Glomerular visceral epithelial cell (primary cell): ENCODE measurements around the gene SLC2A11.
A peak's percentile ranks its signal among the peaks of the same experiment; 100 is the strongest.
"Not testable (repeated sequence)": the region's sequence is repeated elsewhere in the genome, so short reads cannot be mapped to it uniquely, and the experiment has no call there.

Source experiments
- DNase-seq: peaks from one replicate; pipeline ENCODE4 v3.0.0-alpha.2; 2016; ENCODE audit errors: extremely low spot score

SLC2A11 gene

DNA sequence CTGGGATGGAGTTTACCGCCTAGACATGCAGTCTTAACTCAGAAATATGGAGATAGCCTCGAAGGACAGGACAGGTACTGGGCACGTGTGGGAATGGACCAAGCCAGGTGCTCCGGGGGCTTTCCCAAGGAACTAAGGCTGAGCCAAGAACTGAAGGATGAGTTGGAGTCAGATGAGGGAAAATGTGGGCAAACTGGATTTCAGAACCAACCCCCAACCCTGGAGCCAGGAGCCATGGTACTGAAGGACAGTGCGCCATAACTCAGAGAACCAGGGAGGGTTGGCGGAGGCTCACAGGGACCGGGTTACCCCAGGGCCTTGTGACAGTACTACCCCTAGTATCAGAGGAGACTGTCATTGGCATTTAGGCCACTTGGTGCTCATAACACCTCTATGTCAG is 34.1 kb downstream of the SLC2A11 start:
- DNase-seq: no peak

- DNase-seq: no peak
Measured at GRCh38 chr22:23892130-23892529, 34.5 kb downstream of the SLC2A11 start.

DNA sequence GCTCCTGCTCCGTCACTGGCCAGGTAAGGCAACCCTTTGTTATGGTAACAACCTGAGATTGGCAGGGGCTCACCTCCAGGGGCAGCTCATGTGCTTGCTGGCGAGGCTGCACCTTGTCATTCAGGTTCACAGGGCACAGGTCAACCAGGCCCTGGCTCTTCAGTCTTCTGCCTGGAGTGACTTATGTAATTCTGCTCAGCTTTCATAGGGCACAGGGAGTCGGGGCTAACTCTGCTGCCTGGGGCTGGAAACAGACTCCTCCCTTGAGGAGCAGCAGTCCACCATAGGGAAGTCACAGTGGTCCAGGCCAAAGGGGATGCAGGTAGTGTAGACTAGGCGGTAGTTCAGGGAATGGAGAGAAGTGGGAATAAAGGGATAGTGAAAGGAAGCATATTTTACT is 35.0 kb downstream of the SLC2A11 start:
- no peak for DNase-seq

GRCh38 chr22:23893121-23893944 is 35.7 kb downstream of the SLC2A11 start:
- no peak for DNase-seq

DNA sequence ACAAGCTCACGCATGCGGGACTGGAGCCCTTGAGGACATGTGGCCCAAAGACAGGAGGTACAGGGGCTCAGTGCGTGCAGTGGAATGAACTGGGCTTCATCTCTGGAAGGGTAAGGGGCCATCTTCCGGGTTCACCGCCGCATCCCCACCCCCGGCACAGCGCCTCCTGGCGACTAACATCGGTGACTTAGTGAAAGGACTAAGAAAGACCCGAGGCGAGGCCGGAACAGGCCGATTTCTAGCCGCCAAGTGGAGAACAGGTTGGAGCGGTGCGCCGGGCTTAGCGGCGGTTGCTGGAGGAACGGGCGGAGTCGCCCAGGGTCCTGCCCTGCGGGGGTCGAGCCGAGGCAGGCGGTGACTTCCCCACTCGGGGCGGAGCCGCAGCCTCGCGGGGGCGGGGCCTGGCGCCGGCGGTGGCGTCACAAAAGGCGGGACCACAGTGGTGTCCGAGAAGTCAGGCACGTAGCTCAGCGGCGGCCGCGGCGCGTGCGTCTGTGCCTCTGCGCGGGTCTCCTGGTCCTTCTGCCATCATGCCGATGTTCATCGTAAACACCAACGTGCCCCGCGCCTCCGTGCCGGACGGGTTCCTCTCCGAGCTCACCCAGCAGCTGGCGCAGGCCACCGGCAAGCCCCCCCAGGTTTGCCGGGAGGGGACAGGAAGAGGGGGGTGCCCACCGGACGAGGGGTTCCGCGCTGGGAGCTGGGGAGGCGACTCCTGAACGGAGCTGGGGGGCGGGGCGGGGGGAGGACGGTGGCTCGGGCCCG is 36.5 kb downstream of the SLC2A11 start, which contains the start of gene MIF:
Gene MIF, plus strand, starts transcription at position 439 of the 765 bp plus-strand sequence. Its CDS starts 92 bp downstream, at position 531.
- peak; percentile 94 for DNase-seq

- peak; percentile 83 for DNase-seq
Measured at GRCh38 chr22:23894710-23895598, 37.3 kb downstream of the SLC2A11 start.

DNA sequence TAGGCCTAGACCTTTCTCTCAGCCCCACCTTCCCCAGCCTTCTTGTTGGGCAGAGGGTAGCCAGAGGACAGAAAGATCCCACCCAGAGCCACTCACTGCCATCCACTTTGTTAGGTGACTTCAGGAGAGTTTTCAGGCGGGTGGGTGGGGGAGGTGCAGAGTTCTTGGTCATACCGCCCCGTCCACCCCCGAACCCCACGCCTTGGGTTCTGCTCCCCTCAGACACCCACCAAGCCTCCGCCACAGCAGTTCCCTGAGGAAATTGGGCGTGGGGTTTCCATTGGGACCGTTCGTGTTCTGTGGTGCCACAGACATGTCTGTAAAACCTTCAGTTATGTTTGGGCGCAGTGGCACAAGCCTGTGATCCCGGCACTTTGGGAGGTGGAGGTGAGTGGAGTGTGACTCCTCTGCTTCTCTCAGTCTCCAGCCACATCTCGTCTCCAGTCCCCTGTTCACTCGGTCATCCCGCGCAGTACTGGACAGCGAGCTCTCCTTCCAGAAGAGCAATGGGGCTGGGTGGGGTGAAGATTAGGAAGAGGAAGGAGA is 38.0 kb downstream of the SLC2A11 start:
- no peak for DNase-seq

GRCh38 chr22:23896166-23896522 is 38.5 kb downstream of the SLC2A11 start:
- DNase-seq: no peak

GRCh38 chr22:23896523-23897186 is 39.0 kb downstream of the SLC2A11 start:
- DNase-seq: no peak

DNA sequence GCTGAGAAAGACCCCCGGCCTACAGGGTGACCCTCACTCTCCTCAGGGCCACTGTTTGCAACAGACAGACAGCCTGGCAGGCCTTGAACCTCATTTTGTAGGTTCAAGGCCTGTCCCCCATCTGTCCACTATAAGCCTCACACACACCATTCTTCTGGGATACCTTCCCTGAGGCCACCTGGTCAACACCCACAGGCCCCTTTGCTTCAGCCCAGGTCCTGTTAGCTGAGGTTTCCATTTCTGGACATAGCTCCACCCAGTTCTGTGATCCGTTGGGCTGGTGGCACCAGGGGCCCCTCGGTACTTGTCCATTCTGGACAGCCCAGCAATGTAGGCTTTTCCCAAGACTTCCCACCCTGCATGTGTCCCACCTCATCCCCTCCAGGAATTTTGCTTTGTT is 39.6 kb downstream of the SLC2A11 start:
- DNase-seq: no peak

DNA sequence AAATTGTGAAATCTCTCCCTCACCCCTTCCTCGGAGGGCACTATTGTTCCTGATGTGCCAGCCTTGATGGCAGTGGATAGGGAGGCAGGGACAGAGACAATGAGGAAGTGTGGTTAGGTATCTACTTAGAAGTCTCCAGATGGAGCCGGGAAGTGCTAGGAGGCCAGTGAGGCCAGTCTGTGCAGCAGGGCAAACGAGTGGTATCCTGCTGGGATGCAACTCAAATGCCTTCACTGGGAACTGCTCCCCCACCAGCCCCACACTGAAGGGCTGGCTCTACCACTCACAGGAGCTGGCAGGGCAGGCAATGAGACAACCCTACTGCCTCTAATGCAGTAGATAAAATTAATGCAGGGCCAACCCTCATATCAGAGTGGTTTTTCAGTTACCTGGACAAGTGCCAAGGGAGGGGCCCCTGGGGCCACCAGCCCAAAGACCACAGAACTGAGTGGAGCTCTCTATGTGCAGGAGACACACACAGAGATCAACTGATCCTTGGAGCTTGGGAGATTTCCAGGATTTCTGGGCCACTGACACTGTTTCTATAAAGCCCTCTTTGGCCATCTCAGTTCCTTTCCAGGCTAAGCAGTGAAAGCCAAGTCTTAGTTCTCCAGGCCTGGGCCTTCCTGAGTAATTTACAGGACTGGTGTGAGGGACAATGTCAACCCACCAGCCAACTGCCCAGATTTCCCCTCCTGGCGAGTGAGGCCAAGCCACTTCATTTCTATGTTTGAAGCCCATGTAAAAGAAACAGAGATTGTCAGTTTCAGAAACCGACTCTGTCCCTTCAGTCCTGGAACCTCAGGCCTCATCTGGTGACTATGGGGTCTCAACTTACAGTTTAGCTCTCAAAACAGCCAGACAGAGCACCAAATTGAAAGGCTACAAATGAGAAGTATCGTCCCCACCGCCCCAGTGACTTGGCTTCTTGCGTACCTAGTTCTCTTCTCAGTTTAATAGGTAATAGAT is 40.6 kb downstream of the SLC2A11 start:
- DNase-seq: no peak

- DNase-seq: no peak
Measured at GRCh38 chr22:23899042-23899745, 41.5 kb downstream of the SLC2A11 start.

GRCh38 chr22:23900227-23900626 is 42.6 kb downstream of the SLC2A11 start:
- DNase-seq: not testable (repeated sequence)

DNA sequence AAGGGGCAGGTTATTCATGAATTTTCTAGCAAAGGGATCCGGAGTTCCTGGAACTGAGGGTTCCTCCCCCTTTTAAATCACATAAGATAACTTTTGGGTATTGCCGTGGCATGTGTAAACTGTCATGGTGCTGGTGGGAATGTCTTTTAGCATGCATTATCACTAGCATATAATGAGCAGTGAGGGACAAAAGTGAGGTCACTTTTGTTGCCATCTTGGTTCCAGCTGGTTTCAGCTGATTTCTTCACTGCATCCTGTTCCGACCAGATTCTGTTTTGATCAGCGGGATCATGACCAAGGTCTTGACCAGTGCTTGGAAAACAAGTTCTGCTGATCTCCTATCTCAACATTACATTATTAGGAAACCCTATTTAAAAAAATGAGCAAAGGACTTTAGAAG is 43.9 kb downstream of the SLC2A11 start:
- DNase-seq: no peak

- DNase-seq: no peak
Measured at GRCh38 chr22:23903328-23903971, 45.8 kb downstream of the SLC2A11 start.

GRCh38 chr22:23904573-23905254 is 47.0 kb downstream of the SLC2A11 start:
- no peak for DNase-seq

GRCh38 chr22:23906641-23907040 is 49.0 kb downstream of the SLC2A11 start:
- no peak for DNase-seq

- DNase-seq: not testable (repeated sequence)
Measured at GRCh38 chr22:23907423-23907822, 49.7 kb downstream of the SLC2A11 start.
